ENCODE data around the gene POLR2C.

The POLR2C gene

DNA sequence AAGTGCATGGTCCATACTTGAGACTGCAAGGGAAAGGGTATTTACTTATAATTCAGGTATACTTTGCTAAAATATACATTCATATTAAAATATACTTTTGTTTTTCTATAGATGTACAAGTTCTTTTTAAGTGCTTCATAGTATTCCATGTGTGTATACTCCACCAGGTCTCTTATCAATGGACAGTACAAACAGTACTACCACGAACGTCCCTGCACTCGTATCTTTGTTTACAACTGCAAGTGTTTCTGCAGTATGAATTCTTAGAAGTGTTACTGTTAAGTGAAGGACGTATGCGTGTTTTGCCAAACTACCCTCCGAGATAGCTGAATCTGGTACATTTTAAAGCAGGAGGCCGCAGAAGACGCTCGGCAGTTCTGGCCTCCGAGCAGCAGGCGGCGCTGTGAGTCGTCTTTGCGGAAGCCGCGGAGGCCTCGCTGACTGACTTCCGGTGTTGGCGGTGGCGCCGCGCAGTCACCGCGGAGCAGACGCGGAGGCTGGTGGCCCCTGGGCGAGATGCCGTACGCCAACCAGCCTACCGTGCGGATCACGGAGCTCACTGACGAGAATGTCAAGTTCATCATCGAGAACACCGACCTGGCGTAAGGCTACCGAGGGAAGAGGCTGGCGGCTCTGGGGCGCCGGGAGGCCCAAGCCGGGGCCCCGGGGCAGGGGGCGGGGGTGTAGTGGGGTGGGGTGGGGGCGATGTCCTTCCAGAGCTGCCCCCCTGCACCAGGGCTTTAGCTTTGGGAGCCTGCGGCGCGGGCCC lies at the start of gene POLR2C:
POLR2C (plus strand) TSS at position 471 of the 769 bp plus-strand sequence; CDS start at position 517, 46 bp downstream.
- Histone ChIP-seq H3K9me3 (ENCODE audit: control insufficient read depth, low read length) (no peaks in the 10 kb centered on the region), H3K27me3 (replicated peaks; ENCODE audit: control insufficient read depth, insufficient read depth, low read length) (no peaks in the 10 kb centered on the region), H3K9ac (ENCODE audit: low read length) (peak within 1 kb of the TSS; percentile 93), H3K36me3 (ENCODE audit: control insufficient read depth, insufficient read depth, low read length, severe bottlenecking) (peaks cover 70% of the 10 kb centered on the region), H3K4me3 (ENCODE audit: low read length) (peak within 1 kb of the TSS; percentile 95), H3K4me1 (ENCODE audit: control insufficient read depth, insufficient read depth, low read length) (peaks cover 12% of the 10 kb centered on the region)
- DNase-seq (ENCODE audit: low read depth), result peak; percentile 94

- H3K9me3 ChIP-seq (ENCODE audit: control insufficient read depth, low read length), result no peaks in the 10 kb centered on the region
- DNase-seq (ENCODE audit: low read depth), result no peak
- peaks cover 8% of the 10 kb centered on the region for H3K4me1 ChIP-seq (ENCODE audit: control insufficient read depth, insufficient read depth, low read length)
- H3K27me3 ChIP-seq (replicated peaks; ENCODE audit: control insufficient read depth, insufficient read depth, low read length), result peaks cover 48% of the 10 kb centered on the region
- H3K36me3 ChIP-seq (ENCODE audit: control insufficient read depth, insufficient read depth, low read length, severe bottlenecking), result no peaks in the 10 kb centered on the region
- H3K9ac ChIP-seq (ENCODE audit: low read length), result no peak overlapping the region
- no peak overlapping the region for H3K4me3 ChIP-seq (ENCODE audit: low read length)
Measured at GRCh38 chr16:57413301-57413730, 49.2 kb upstream of the POLR2C start.

- Histone ChIP-seq H3K9ac (ENCODE audit: low read length) (no peak overlapping the region), H3K9me3 (ENCODE audit: control insufficient read depth, low read length) (no peaks in the 10 kb centered on the region), H3K27me3 (replicated peaks; ENCODE audit: control insufficient read depth, insufficient read depth, low read length) (peaks cover 48% of the 10 kb centered on the region), H3K4me3 (ENCODE audit: low read length) (no peak overlapping the region), H3K4me1 (ENCODE audit: control insufficient read depth, insufficient read depth, low read length) (peaks cover 8% of the 10 kb centered on the region), H3K36me3 (ENCODE audit: control insufficient read depth, insufficient read depth, low read length, severe bottlenecking) (no peaks in the 10 kb centered on the region)
- DNase-seq (ENCODE audit: low read depth), result no peak
Measured at GRCh38 chr16:57413733-57414132, 48.7 kb upstream of the POLR2C start.

DNA sequence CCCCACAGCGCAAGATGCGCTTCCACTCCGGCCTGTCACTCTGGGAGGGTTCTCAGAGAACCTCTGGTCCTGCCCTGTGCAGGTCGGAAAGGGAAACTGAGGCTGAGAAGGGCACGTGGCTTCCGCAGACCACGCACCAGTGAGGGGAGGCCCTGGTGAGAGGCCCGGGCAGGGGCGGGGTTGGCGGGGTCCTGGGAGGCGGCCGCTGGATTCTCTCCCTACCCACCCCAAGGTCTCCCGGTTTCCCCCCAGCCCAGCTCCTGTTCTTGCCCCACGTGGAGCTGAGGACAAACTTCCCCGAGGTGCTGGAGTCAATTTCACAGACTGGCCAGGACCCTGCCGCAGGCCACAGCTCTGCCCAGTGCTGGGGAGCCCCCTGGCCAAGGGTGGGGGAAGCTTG lies 46.4 kb upstream of the POLR2C start:
- H3K4me3 ChIP-seq (ENCODE audit: low read length), result no peak overlapping the region
- no peak overlapping the region for H3K9ac ChIP-seq (ENCODE audit: low read length)
- peaks cover 26% of the 10 kb centered on the region for H3K27me3 ChIP-seq (replicated peaks; ENCODE audit: control insufficient read depth, insufficient read depth, low read length)
- no peaks in the 10 kb centered on the region for H3K36me3 ChIP-seq (ENCODE audit: control insufficient read depth, insufficient read depth, low read length, severe bottlenecking)
- H3K4me1 ChIP-seq (ENCODE audit: control insufficient read depth, insufficient read depth, low read length), result peaks cover 11% of the 10 kb centered on the region
- DNase-seq (ENCODE audit: low read depth), result no peak
- H3K9me3 ChIP-seq (ENCODE audit: control insufficient read depth, low read length), result no peaks in the 10 kb centered on the region

DNA sequence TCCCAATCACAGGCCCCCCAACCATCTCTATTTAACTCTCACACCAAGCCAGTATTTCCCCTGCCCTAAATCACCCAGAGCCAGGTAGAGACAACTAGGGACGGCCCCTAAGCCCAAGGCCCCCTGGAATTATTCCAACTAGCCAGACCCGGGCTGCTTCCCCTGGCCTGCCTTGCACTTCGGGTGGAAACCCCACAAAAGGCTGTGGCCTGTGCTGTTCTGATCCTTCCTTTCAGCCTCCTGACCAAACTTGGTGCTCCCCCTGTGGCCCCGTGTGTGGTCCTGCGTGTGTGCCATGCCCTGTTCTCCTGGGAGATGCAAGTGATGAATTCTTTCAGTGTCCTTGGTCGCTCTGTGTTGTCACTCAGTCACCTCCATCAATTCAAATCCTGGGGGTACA lies 43.0 kb upstream of the POLR2C start:
- no peak for DNase-seq (ENCODE audit: low read depth)
- Histone ChIP-seq H3K27me3 (replicated peaks; ENCODE audit: control insufficient read depth, insufficient read depth, low read length) (peaks cover 3% of the 10 kb centered on the region), H3K4me3 (ENCODE audit: low read length) (no peak overlapping the region), H3K9ac (ENCODE audit: low read length) (peak overlapping the region; percentile 44), H3K9me3 (ENCODE audit: control insufficient read depth, low read length) (no peaks in the 10 kb centered on the region), H3K4me1 (ENCODE audit: control insufficient read depth, insufficient read depth, low read length) (peaks cover 14% of the 10 kb centered on the region), H3K36me3 (ENCODE audit: control insufficient read depth, insufficient read depth, low read length, severe bottlenecking) (no peaks in the 10 kb centered on the region)

DNA sequence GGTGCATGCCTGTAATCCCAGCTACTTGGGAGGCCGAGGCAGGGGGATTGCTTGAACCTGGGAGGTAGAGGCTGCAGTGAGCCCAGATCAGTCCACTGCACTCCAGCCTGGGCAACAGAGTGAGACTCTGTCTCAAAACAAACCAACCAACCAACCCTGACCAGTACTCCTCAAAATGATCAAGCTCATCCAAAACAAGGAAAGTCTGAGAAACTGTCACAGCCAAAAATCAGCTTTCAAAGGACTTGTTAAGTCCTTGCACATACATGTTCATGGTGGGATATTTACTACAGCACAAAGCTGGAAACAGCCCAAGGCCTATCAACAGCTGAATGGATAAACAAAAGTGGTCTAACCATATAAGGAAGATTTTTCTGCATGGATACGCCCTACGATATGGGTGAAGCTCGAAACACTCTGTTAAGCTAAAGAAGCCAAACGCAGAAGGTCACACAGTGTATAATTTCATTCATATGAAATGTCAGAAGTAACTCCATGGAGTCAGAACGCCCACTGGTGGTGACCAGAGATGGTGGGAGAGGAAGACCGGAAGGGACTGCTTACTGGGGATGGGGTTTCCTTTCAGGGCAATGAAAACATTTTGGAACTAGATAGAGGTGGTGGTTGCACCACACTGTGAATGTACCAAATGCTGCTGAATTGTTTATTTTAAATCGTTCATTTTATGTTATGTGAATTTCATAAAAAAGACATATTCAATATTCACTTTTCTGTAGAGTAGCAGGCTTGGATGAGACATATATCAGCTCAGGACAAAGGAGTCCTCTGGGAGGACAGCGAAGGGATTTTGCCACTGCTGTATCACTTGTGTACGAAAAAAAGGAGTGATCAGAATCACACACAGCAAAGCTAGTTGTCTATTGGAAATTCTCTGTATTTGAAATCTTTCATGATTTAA lies 40.2 kb upstream of the POLR2C start:
- Histone ChIP-seq H3K9ac (ENCODE audit: low read length) (peak overlapping the region; percentile 67), H3K4me1 (ENCODE audit: control insufficient read depth, insufficient read depth, low read length) (peaks cover 7% of the 10 kb centered on the region), H3K9me3 (ENCODE audit: control insufficient read depth, low read length) (no peaks in the 10 kb centered on the region), H3K27me3 (replicated peaks; ENCODE audit: control insufficient read depth, insufficient read depth, low read length) (no peaks in the 10 kb centered on the region), H3K4me3 (ENCODE audit: low read length) (peak overlapping the region; percentile 40), H3K36me3 (ENCODE audit: control insufficient read depth, insufficient read depth, low read length, severe bottlenecking) (peaks cover 3% of the 10 kb centered on the region)
- peak; percentile 88 for DNase-seq (ENCODE audit: low read depth)

DNA sequence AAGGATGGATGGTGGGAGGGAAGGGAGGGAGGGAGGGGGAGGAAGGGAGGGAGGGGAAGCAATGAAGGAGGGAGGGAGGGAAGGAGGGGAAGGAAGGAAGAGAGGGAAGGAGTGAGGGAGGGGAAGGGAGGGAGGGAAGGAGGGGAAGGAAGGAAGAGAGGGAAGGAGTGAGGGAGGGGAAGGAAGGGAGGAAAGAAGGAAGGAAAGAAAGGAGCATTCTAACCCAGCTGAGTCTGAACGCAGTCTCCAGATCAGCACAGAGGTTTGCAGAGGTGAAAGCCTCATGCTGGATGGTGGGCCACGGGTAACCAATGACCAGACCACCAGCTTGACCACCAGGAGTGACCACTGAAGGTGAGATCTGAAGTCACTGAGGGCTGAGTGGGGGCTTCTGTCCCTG lies 39.3 kb upstream of the POLR2C start:
- no peak for DNase-seq (ENCODE audit: low read depth)

GRCh38 chr16:57424583-57424982 lies 37.9 kb upstream of the POLR2C start:
- H3K36me3 ChIP-seq (ENCODE audit: control insufficient read depth, insufficient read depth, low read length, severe bottlenecking), result peaks cover 23% of the 10 kb centered on the region
- no peak for DNase-seq (ENCODE audit: low read depth)
- no peaks in the 10 kb centered on the region for H3K27me3 ChIP-seq (replicated peaks; ENCODE audit: control insufficient read depth, insufficient read depth, low read length)
- no peak overlapping the region for H3K9ac ChIP-seq (ENCODE audit: low read length)
- no peaks in the 10 kb centered on the region for H3K9me3 ChIP-seq (ENCODE audit: control insufficient read depth, low read length)
- H3K4me3 ChIP-seq (ENCODE audit: low read length), result no peak overlapping the region
- H3K4me1 ChIP-seq (ENCODE audit: control insufficient read depth, insufficient read depth, low read length), result peaks cover 3% of the 10 kb centered on the region

More for the DNA sequence above, 39.3 kb upstream of the POLR2C start:
- Histone ChIP-seq H3K4me1 (ENCODE audit: control insufficient read depth, insufficient read depth, low read length) (peaks cover 6% of the 10 kb centered on the region), H3K4me3 (ENCODE audit: low read length) (no peak overlapping the region), H3K9ac (ENCODE audit: low read length) (no peak overlapping the region), H3K9me3 (ENCODE audit: control insufficient read depth, low read length) (no peaks in the 10 kb centered on the region), H3K36me3 (ENCODE audit: control insufficient read depth, insufficient read depth, low read length, severe bottlenecking) (peaks cover 11% of the 10 kb centered on the region), H3K27me3 (replicated peaks; ENCODE audit: control insufficient read depth, insufficient read depth, low read length) (no peaks in the 10 kb centered on the region)

DNA sequence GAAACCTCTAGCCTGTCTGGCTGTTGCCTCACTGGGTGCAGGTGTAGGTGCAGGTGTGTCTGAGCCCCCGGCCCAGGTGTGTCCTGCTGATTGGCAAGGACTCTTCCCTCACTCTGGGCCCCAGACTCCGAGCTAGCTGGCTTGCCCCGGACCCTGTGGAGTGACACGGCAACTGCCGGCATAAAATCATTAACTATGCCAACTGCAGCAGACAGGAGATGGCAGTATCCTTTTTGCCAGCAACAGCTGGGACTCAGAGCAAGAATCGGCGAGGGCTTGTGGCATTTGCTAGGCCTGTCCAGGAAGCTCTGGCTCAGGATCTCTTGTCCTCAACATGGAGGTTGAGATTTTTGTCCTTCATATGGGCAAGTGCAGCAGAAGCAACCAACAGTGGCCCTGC lies 36.1 kb upstream of the POLR2C start:
- DNase-seq (ENCODE audit: low read depth), result no peak
- peaks cover 3% of the 10 kb centered on the region for H3K4me1 ChIP-seq (ENCODE audit: control insufficient read depth, insufficient read depth, low read length)
- H3K9me3 ChIP-seq (ENCODE audit: control insufficient read depth, low read length), result no peaks in the 10 kb centered on the region
- no peaks in the 10 kb centered on the region for H3K27me3 ChIP-seq (replicated peaks; ENCODE audit: control insufficient read depth, insufficient read depth, low read length)
- H3K9ac ChIP-seq (ENCODE audit: low read length), result no peak overlapping the region
- H3K36me3 ChIP-seq (ENCODE audit: control insufficient read depth, insufficient read depth, low read length, severe bottlenecking), result peaks cover 39% of the 10 kb centered on the region
- no peak overlapping the region for H3K4me3 ChIP-seq (ENCODE audit: low read length)

DNA sequence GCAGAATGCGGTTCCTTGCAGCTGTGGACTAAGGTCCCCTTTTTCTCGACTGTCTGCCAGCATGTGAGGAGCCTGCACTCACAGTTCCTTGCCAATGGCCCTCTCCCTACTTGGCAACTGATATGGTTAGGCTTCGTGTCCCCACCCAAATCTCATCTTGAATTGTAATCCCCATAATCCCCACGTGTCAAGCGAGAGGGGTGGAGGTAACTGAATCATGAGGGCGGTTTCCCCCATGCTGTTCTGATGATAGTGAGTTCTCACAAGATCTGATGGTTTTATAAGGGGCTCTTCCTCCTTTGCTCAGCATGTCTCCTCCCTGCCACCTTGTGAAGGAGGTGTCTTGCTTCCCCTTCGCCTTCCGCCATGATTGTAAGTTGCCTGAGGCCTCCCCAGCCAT lies 35.2 kb upstream of the POLR2C start:
- no peaks in the 10 kb centered on the region for H3K9me3 ChIP-seq (ENCODE audit: control insufficient read depth, low read length)
- no peak overlapping the region for H3K9ac ChIP-seq (ENCODE audit: low read length)
- H3K4me1 ChIP-seq (ENCODE audit: control insufficient read depth, insufficient read depth, low read length), result peaks cover 3% of the 10 kb centered on the region
- H3K27me3 ChIP-seq (replicated peaks; ENCODE audit: control insufficient read depth, insufficient read depth, low read length), result no peaks in the 10 kb centered on the region
- DNase-seq (ENCODE audit: low read depth), result no peak
- peaks cover 49% of the 10 kb centered on the region for H3K36me3 ChIP-seq (ENCODE audit: control insufficient read depth, insufficient read depth, low read length, severe bottlenecking)
- no peak overlapping the region for H3K4me3 ChIP-seq (ENCODE audit: low read length)

DNA sequence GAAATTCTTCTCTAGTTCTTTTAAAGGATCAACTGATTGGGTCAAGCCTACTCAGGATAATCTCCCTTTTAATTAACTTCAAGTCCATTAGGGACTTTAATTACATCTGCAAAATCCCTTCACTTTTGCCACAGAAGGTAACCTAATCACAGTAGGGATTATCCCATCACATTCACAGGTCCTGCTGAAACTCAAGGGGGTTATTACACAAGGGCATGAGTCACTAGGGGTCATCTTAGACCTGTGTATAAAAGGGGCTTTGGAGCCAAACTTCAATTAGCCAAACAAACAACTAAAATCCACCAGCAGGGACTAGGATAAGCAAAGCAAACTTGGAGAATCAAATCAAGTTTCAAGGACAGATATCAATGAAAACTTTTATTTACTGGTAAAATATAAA lies 34.7 kb upstream of the POLR2C start:
- Histone ChIP-seq H3K36me3 (ENCODE audit: control insufficient read depth, insufficient read depth, low read length, severe bottlenecking) (peaks cover 54% of the 10 kb centered on the region), H3K4me3 (ENCODE audit: low read length) (no peak overlapping the region), H3K9ac (ENCODE audit: low read length) (no peak overlapping the region), H3K9me3 (ENCODE audit: control insufficient read depth, low read length) (no peaks in the 10 kb centered on the region), H3K4me1 (ENCODE audit: control insufficient read depth, insufficient read depth, low read length) (no peaks in the 10 kb centered on the region), H3K27me3 (replicated peaks; ENCODE audit: control insufficient read depth, insufficient read depth, low read length) (no peaks in the 10 kb centered on the region)
- no peak for DNase-seq (ENCODE audit: low read depth)

Data from adipocyte (in vitro differentiated cells).